ENCODE results near the gene CMSS1.

The CMSS1 gene

GRCh38 chr3:99990179-99990578 is 172.5 kb downstream of the CMSS1 start:
- DNase-seq (ENCODE audit: low read depth in 2 of 2): no peak

- no peak for DNase-seq (ENCODE audit: low read depth in 2 of 2)
Measured at GRCh38 chr3:99997293-99997692, 179.6 kb downstream of the CMSS1 start.

GRCh38 chr3:99999536-99999935 is 181.9 kb downstream of the CMSS1 start:
- DNase-seq (ENCODE audit: low read depth in 2 of 2): no peak

GRCh38 chr3:100001083-100001482 is 183.4 kb downstream of the CMSS1 start:
- no peak for DNase-seq (ENCODE audit: low read depth in 2 of 2)

- DNase-seq (ENCODE audit: low read depth in 2 of 2): no peak
Measured at GRCh38 chr3:100001526-100002270, 184.0 kb downstream of the CMSS1 start.

GRCh38 chr3:100002599-100003350 is 185.1 kb downstream of the CMSS1 start:
- DNase-seq (ENCODE audit: low read depth in 2 of 2): peak; percentile 62 to 67

GRCh38 chr3:100003609-100004503 is 186.2 kb downstream of the CMSS1 start:
- no peak for DNase-seq (ENCODE audit: low read depth in 2 of 2)

GRCh38 chr3:100004931-100005330 is 187.3 kb downstream of the CMSS1 start:
- DNase-seq (ENCODE audit: low read depth in 2 of 2): no peak

- no peak for DNase-seq (ENCODE audit: low read depth in 2 of 2)
Measured at GRCh38 chr3:100005665-100006393, 188.2 kb downstream of the CMSS1 start.

- no peak for DNase-seq (ENCODE audit: low read depth in 2 of 2)
Measured at GRCh38 chr3:100006570-100007271, 189.1 kb downstream of the CMSS1 start.

- no peak for DNase-seq (ENCODE audit: low read depth in 2 of 2)
Measured at GRCh38 chr3:100007313-100007712, 189.7 kb downstream of the CMSS1 start.

GRCh38 chr3:100008081-100008698 is 190.5 kb downstream of the CMSS1 start:
- no peak for DNase-seq (ENCODE audit: low read depth in 2 of 2)

GRCh38 chr3:100009276-100010086 is 191.8 kb downstream of the CMSS1 start:
- DNase-seq (ENCODE audit: low read depth in 2 of 2): no peak

- DNase-seq (ENCODE audit: low read depth in 2 of 2): no peak
Measured at GRCh38 chr3:100010087-100010417, 192.4 kb downstream of the CMSS1 start.

GRCh38 chr3:100018806-100019205 is 201.1 kb downstream of the CMSS1 start:
- no peak for DNase-seq (ENCODE audit: low read depth in 2 of 2)

- DNase-seq (ENCODE audit: low read depth in 2 of 2): no peak
Measured at GRCh38 chr3:100019719-100020118, 202.1 kb downstream of the CMSS1 start.

GRCh38 chr3:100020876-100021644 is 203.4 kb downstream of the CMSS1 start:
- DNase-seq (ENCODE audit: low read depth in 2 of 2): no peak

GRCh38 chr3:100022506-100022905 is 204.8 kb downstream of the CMSS1 start:
- no peak for DNase-seq (ENCODE audit: low read depth in 2 of 2)

GRCh38 chr3:100023150-100023549 is 205.5 kb downstream of the CMSS1 start:
- DNase-seq (ENCODE audit: low read depth in 2 of 2): no peak

All from fibroblast of skin of left quadriceps (primary cell).